HL-60 (cell line): ENCODE measurements around the gene MKS1.

Source experiments
- CTCF ChIP-seq: IDR thresholded peaks from one replicate; pipeline ENCODE4 v1.5.1; 2011; ENCODE audit warnings: low read length, control low read depth, inconsistent platforms; ENCODE audit not compliant: insufficient read depth
- POLR2AphosphoS5 ChIP-seq: IDR thresholded peaks from 2 replicates; pipeline ENCODE4 v1.6.1; 2012; ENCODE audit warnings: low read depth

GRCh38 chr17:58207451-58207850, 11.6 kb downstream of the MKS1 start:
- no peak for TF ChIP-seq POLR2AphosphoS5
- TF ChIP-seq CTCF: no peak
